HG03196 (cell line): ENCODE measurements around the gene NUPR2.
A peak's percentile ranks its signal among the peaks of the same experiment; 100 is the strongest.
"Not testable (repeated sequence)": the region's sequence is repeated elsewhere in the genome, so short reads cannot be mapped to it uniquely, and the experiment has no call there.

Experiments
- ATAC-seq: cut with Tn5 transposase; IDR thresholded peaks from one replicate; pipeline ENCODE4 v1.9.1; 2021; ENCODE audit not compliant: unreplicated experiment

Gene NUPR2

DNA sequence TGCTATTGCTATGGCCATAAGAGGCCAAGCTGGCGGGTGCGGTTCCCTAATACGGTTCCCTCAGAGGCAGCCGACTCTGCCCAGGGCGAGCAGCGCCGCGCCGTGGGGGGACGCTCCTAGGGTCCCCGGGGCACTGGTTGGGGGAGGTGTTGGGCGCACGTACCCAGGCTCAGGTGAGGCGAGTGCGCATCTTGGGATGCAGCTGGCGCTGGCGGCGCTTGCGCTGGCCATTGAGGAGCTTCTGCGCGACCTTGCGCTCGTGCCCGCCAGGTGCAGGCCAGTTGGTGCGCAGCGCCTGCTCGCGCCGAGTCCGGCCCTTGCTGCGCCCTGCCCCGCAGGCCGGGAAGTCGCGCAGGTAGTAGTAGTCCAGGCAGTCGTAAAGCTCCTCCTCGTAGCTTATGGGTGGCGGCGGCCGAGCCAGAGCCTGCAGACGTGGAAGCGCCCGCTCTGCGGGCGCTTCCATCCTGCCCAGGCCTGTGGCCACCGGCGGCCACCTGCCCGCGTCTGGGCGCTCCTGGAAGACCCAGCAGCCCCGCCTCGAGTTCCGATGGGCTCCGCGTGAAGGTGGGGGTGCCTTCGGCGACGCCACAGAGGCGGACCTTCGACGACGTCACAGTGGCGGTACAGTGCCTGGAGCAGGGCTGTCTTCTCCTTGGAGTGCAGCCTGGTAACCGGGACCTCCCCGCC, at the start of gene NUPR2:
TSS of gene NUPR2 (minus strand) at position 566 of the 687 bp plus-strand sequence. CDS start at position 463, 103 bp downstream.
- ATAC-seq = no peak

GRCh38 chr7:56157238-56157790, 41.1 kb upstream of the NUPR2 start:
- ATAC-seq = no peak

DNA sequence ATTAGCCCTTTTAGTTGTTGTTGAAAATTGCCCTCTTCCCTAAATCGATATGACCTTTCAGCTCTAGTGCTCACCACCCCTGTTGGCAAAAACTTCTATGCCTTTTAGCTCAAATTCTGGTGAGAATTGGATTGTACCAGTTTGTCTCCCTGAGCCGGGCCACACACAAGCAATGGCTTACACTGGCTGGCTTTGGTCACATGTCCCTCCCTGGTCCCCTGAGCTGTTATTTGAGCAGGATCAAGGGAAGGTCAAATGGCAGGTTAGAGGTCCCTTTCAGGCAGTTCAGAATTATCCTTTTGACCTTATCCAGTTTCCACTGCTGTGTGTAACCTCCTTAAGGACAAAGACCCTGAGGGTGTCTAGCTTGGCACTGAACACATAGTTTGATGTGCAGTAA, 14.8 kb upstream of the NUPR2 start:
- ATAC-seq = not testable (repeated sequence)

DNA sequence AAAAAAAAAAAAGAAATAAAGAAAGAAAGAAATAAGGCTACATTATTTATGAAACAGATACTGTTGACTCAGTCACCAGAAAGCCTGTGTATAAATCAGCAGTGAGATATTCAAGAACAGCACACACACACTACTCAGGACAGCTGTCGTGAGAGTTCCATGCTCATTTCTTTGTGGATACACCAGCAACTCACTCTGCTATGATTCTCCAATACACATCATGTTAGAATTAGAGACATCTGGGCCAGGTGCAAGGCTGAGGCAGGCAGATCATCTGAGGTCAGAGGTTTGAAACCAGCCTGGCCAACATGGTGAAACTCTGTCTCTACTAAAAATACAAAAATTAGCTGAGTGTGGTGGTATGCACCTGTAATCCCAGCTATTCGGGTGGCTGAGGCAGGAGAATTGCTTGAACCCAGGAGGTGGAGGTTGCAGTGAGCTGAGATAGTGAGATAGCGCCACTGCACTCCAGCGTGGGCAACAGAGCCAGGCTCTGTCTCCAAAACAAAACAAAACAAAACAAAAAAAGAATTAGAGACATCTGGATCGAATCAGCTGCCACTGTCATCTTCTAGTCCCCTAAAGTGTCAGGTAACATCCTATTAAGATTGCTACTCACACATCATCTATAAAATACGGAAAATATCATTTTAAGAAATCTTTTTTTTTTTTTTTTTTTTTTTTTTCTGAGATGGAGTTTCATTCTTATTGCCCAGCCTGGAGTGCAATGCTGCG, 11.2 kb upstream of the NUPR2 start:
- ATAC-seq = no peak

DNA sequence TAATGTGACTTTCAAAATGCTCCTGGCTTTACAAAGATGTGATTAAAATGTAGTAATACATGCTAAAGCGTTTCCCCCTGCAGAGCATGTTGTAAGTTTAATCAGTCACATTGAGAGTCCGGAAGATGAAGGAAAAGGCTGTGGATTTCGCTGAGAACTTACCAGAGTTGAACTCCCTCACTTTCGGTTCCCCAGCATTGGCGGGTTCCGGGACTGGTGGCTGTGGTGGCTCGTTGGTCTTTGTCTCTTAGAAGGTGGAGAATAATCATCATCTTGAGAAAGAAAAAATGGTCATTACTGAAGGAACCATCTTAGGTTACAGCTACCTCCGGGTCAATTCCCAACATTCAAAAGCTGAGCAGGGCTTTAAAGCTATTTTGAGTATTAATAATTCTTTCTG, 9.6 kb upstream of the NUPR2 start:
- no peak for ATAC-seq

DNA sequence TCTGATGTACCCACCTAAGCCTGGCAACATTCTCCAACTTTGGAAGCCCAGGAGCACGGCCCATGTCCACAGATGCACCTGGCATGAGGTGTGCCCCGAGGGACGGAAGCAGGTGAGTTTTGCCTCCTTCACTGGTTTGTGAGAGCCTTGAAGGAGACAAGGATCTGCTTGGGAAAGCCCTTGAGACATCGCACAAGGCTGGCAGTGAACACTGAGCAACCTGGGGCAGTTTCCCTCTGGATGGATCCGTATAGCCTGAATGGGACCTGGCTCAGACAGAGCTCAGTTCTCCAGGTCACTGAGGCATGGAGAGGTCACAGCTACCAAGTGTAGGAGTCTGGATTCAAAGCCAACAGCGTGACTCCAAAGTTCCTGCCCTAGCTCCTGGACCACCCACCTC, 8.8 kb upstream of the NUPR2 start:
- ATAC-seq = no peak

DNA sequence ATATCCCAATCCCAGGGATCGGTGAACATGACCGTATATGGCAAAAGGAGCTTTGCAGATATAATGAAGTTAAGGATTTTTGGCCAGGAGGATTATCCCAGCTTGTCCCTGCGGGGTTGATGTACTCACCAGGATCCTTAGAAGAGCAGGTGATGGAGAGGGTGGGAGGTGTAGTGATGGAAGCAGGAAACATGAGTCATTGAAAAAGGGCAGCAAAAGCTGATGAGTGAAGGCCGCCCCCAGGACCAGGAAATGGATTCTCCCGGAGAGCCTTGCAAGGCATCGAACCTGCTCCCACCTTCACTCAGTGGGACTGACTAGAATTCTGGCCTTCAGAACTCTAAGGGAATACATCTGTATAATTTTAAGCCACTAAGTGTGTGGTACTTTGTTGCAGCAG, 5.2 kb upstream of the NUPR2 start:
- no peak for ATAC-seq

- ATAC-seq = not testable (repeated sequence)
Observed at GRCh38 chr7:56112244-56112643, 4.0 kb downstream of the NUPR2 start.

DNA sequence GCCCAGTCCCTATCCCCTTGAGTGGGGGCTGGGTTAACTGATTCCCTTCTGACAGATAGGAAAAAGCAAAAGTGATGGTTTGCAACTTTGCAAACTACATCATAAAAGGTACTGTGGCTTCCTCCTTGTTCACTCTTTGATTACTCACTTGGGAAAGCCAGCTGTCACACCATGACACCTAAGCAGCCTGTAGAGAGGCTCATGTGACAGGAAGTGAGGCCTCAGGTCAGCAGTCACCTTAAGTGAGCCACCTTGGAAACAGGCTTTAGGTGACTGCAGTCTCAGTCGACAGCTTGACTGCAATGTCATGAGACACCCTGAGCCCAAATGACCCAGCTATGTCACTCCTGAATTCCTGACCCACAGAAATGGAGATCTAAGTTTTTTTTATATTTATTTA, 5.6 kb downstream of the NUPR2 start:
- no peak for ATAC-seq

- no peak for ATAC-seq
Observed at GRCh38 chr7:56107954-56108258, 8.3 kb downstream of the NUPR2 start.

GRCh38 chr7:56106108-56107073, 9.8 kb downstream of the NUPR2 start, which contains the start of gene CHCHD2:
TSS of gene CHCHD2 (minus strand) at chr7:56106476. CDS start at chr7:56106413, 63 bp downstream.
- ATAC-seq = peak; percentile 100

DNA sequence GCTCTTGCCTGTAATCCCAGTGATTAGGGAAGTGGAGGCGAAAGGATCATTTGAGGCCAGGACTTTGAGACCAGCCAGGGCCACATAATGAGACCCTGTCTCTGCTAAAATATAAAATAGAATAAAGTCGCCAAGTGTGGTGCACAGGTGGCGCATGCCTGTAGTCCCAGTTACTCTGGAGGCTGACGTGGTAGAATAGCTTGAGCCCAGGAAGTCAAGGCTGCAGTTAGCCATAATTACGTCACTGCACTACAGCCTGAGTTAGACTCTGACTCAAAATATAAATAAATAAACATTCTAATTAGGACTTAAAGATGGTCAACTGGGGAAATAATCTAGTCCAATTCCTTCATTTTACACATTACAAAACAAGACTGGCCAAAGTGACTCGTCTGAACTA, 10.7 kb downstream of the NUPR2 start:
- no peak for ATAC-seq

DNA sequence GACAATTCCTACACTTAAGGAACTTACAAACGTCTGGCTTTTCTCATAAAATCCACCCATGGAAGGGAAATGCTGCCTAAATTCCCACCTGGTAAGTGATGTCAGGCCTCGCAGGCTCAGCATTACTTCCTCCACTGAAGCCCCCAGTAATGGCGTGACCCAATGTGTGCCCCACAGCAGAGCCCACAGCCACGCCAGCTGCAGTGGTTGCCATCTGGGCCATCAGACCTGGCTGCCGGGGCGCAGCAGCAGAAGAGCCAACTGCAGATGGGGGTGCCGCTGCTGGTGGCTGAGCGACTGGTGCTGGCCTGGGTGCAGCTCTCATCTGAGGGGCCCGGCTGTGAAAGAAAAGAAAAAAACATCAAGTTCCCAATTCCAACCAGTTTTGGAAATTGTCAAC, 12.1 kb downstream of the NUPR2 start:
- not testable (repeated sequence) for ATAC-seq

- ATAC-seq = no peak
Observed at GRCh38 chr7:56099653-56100052, 16.6 kb downstream of the NUPR2 start.

- ATAC-seq = not testable (repeated sequence)
Observed at GRCh38 chr7:56098187-56099008, 17.8 kb downstream of the NUPR2 start.

DNA sequence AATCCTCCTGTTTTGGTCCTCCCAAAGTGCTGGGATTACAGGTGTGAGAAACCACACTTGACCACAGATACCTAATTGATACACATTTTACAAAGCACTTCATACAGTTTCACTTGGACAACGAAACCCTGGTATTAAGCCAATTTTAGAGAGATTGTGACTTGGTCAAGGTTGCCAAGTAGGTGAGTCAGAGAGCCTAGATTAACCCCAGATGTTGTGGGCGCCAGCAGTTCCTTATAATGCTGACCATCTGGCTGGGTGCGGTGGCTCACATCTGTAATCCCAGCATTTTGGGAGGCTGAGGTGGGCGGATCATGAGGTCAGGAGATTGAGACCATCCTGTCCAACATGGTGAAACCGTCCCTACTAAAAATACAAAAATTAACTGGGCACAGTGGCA, 18.5 kb downstream of the NUPR2 start:
- ATAC-seq = no peak

GRCh38 chr7:56092789-56093531, 23.3 kb downstream of the NUPR2 start, which contains the start of gene PHKG1:
TSS of gene PHKG1 (minus strand) at chr7:56092952. CDS start at chr7:56088941, 4,011 bp downstream.
- no peak for ATAC-seq

GRCh38 chr7:56092388-56092787, 23.8 kb downstream of the NUPR2 start:
- not testable (repeated sequence) for ATAC-seq

GRCh38 chr7:56091591-56091990, 24.6 kb downstream of the NUPR2 start:
- no peak for ATAC-seq
